Endometrial microvascular endothelial cells (primary cell): Measurements from ENCODE around the gene LRRC15. TPM values are rescaled to one million over a fixed set of nuclear protein-coding genes. Genes with fewer than 3 reads are reported as not detected.

Experiments
- in situ Hi-C: cut with HindIII; loops from 2 replicates; pipeline ENCODE4 v1.10.0; 2017; ENCODE audit warnings: low sequenced_read_pairs, low pct_unique_long_range_greater_than_20kb; ENCODE audit errors: inconsistent ontology term
- total RNA-seq: library from RNA; depleted of rRNA; stranded (reverse); fragments of >200 nt; gene quantifications from one replicate; pipeline ENCODE4 v1.2.3, GENCODE V29; 2015; ENCODE audit errors: inconsistent ontology term

LRRC15 gene
- total RNA-seq, 1 donor from 2014 or later: not detected

- in situ Hi-C loops: no loop called here
These were observed 1.3 kb downstream of the LRRC15 start for GRCh38 chr3:194367992-194368841.

DNA sequence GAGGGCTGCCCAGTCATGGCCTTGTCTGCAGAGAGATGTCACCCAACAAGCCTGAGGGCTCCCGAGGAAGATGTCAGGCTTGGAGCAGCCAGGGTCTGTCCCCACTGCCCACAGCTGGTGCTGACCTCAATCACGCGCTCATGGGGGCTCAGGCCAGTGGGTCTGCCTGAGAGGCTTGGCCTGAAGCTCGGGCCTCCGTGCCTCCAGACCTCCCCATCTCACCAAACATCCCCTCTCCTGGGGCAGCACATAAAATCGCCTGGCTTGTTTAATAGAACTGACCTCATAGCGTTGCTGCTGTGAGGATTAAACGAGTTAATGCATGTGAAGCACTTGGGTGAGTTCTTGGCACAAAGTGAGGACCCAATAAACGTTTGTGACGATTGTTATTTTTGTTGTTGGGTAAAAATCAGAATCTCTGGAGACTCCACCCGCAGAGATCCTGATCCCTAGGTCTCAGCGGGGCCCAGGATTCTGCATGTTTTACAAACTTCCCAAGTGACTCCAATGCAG lies 3.5 kb downstream of the LRRC15 start:
- in situ Hi-C loops: no loop called here

- in situ Hi-C loops: no loop called here
These were observed 4.0 kb downstream of the LRRC15 start for GRCh38 chr3:194365526-194365925.

DNA sequence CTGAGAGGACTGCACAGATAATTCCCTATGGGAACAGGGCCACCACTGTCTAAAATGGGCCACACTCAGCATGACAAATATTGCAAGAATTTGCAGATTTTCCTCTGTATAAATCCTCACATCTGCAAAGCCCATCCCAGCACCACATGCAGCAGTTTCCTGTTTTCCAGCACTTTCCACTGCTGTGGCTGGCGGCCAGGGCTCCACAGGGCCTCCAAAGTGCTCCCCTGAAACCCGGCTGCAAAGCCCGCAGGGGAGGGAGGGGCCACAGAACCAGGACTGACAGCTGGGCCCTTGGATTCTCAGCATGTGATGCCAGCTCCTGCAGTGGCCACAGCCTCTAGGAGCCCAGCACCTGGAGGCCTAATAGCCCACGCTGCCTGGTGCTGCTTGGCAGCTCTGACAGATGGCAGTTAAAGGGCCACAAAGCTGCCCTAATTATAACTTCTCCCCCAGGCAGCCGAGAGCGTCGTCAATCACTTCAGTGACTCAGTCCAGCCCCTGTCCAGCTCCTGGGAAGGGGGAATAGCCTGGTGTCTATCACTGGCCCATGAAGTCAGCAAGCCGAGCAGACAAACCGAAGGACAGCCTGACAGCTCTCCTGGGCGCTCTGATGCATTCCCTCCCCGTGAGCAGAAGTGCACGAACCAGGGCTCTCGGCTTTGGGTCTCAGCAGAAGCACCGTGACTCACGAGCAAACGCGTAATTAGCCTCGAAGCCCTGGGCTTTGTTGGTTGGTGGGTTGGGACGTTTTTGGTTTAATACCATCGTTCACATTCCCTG lies 4.7 kb downstream of the LRRC15 start:
- in situ Hi-C loops: no loop called here

GRCh38 chr3:194364314-194364651 lies 5.3 kb downstream of the LRRC15 start:
- in situ Hi-C loops: no loop called here

GRCh38 chr3:194360568-194360967 lies 9.0 kb downstream of the LRRC15 start:
- in situ Hi-C loops: no loop called here

DNA sequence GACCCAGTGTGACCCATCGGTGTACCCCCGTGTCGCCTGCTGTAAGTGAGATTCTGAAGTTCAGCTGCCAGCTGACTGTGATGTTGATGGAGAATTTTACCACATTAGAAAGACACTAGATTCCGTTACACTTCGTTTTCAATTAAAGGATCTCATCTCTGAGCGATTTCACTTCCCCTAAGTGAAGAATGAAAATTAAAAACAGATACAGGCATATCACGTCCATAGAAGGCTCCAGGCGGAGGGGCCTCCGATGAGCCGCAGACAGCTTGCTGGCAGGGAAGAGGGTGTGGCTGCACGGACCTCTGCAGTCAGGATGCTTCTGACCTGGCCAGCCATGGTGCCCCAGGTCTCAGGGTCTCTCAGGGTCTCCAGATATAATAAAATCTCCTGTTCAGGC lies 11.9 kb downstream of the LRRC15 start:
- in situ Hi-C loops: no loop called here

GRCh38 chr3:194355379-194355778 lies 14.2 kb downstream of the LRRC15 start:
- in situ Hi-C loops: no loop called here

DNA sequence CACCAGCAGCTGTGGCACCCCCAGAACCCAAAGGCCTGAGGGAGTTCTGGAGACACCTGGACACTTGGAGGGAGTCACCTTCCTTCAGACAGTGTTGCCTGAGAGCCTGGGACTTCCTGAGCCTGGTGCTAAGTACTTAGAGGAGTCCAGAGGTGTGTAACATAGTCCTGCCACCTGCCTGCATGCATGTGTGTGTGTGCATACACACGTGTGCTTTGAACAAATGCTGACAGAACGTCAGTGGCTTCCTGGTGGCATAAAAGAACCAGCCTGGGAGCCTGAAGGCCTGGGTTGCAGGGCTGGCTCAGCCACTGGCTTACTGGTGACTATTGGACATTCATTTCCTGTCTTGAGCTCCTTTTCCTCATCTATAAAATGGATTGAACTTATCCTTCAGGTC lies 15.2 kb downstream of the LRRC15 start:
- in situ Hi-C loops: no loop called here

- in situ Hi-C loops: no loop called here
These were observed 16.8 kb downstream of the LRRC15 start for GRCh38 chr3:194352667-194353246.

GRCh38 chr3:194351952-194352536 lies 17.5 kb downstream of the LRRC15 start:
- in situ Hi-C loops: no loop called here

DNA sequence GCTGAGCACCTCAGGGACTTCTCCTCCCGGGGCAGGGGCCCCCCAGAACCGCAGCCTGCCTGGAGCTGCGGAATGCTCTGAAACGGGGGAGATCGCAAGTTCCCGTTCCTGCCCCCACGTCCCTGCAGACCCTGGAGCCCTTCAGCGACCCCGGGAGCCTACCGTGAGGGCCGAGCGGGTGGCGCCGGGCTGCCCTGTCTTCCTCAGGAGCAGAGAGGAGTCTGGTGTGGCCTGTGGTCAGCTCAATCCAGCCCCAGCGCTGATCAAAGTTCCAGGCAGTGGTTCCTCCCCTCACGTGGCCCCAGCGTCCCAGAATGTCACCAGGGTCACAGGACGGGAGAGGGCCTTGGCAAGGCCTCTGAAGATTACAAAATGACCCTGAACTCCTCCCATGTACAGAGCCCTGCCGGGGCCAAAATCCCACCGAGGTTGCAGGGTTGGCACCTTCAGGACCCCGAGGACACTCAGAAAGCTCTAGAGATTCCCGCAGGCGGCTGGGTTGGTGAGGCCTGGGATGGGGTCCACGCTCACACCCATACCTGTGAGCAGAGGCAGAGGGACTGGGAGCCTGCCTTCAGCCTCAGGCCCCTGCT lies 18.4 kb downstream of the LRRC15 start, which contains the start of gene CPN2:
Gene CPN2, minus strand, starts transcription at position 249 of the 593 bp plus-strand sequence. CDS start 8,626 bp downstream, outside the sequence.
- in situ Hi-C loops: no loop called here

GRCh38 chr3:194350726-194351071 lies 18.8 kb downstream of the LRRC15 start:
- in situ Hi-C loops: no loop called here

DNA sequence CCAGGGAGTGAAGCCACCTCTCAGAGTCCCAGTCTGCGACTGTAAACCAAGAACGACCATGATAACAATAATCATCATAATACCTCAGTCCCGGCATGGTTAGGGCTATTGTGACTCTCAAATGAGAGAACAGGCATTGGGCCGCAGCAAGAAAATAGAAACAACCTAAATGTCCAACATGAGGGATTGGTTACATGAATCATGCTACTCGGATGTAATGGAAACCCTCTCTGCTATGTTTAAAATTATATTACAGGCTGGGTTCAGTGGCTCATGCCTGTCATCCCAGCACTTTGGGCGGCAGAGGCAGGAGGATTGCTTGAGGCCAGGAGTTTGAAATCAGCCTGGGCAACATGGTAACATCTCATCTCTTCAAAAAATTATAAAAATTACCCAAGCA lies 21.2 kb downstream of the LRRC15 start:
- in situ Hi-C loops: no loop called here

GRCh38 chr3:194346621-194347020 lies 22.9 kb downstream of the LRRC15 start:
- in situ Hi-C loops: no loop called here

GRCh38 chr3:194346035-194346434 lies 23.5 kb downstream of the LRRC15 start:
- in situ Hi-C loops: no loop called here

GRCh38 chr3:194344012-194344411 lies 25.5 kb downstream of the LRRC15 start:
- in situ Hi-C loops: no loop called here

DNA sequence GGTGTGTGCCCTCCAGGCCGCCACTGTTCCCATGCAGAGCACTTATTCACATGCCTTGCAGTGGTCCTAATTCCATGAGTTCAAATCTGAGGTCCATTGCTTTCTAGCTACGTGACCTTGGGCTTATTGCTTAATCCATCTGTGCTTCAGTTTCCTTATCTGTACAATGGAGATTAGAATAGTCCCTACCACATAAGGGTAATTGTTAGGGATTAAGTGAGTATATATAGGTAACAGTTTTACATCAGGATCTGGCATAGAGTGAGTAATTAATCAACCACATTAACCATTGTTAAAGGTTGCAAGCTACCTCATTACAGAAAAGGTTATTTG lies 26.0 kb downstream of the LRRC15 start:
- in situ Hi-C loops: no loop called here
